Measurements from ENCODE around the gene MYBPC2.

MYBPC2 gene

DNA sequence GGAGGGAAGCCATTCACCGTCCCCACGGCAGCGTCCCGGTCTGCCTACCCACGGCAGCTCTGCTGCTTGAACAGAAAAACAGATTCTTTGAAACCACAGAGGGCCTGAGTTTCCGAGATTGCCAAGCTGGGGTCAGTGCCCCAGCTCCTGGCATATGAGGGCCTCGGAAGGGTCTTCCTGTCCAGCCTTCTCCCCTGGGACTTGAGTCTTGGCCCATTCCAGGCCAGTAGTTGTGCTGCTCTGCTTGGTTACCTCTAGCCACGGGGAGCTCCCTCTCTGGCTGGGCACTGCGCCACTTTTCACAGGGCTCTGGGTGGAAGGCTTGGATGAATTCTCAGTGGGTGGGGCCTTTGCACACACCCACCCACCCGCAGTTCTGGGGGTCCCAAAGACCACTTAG is 22.6 kb upstream of the MYBPC2 start:
- DNase-seq (ENCODE audit: low read depth): no peak

- no peak for DNase-seq (ENCODE audit: low read depth)
Observed at GRCh38 chr19:50412419-50412818, 20.3 kb upstream of the MYBPC2 start.

GRCh38 chr19:50413096-50413495 is 19.6 kb upstream of the MYBPC2 start:
- DNase-seq (ENCODE audit: low read depth): no peak

DNA sequence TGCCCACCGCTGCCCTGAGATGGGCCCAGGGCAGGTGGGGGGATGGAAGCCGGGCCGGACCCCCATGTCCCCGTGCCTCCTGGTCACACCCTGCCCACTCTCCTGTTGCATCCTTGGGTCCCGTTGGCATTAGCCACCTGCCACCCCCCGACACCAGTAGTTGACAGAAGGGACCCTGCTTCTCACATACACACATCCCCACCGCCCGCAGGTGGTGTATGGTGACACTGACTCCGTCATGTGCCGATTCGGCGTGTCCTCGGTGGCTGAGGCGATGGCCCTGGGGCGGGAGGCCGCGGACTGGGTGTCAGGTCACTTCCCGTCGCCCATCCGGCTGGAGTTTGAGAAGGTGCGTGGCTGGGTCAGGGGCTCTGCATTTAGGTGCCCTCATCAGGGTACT is 19.2 kb upstream of the MYBPC2 start:
- no peak for DNase-seq (ENCODE audit: low read depth)

DNA sequence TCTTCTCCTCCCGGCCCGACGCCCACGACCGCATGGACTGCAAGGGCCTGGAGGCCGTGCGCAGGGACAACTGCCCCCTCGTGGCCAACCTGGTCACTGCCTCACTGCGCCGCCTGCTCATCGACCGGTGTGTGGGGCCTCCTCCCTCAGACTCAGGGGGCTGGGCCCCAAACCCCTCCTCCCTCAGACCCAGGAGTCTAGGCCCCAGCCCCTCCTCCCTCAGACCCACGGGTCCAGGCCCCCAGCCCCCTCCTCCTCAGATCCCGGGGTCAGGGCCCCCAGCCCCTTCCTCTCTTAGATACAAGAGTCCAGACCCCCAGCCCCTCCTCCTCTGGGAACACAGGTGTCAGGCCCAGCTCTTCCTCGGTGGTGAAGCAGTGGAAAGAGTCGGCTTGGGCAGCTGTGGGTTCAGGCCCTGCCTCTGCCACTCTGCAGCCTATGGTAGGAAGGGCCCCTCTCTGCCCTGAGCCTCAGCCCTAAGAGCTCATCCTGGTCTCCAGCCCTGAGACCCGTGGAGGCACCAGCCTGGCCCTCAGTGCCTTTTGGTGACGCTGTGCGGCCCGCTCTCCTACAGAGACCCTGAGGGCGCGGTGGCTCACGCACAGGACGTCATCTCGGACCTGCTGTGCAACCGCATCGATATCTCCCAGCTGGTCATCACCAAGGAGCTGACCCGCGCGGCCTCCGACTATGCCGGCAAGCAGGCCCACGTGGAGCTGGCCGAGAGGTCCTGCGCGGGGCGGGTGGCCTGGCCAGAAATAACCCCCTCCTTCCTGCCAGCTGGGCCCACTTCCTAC is 17.6 kb upstream of the MYBPC2 start:
- DNase-seq (ENCODE audit: low read depth): peak; percentile 61

- DNase-seq (ENCODE audit: low read depth): no peak
Observed at GRCh38 chr19:50415661-50416033, 17.0 kb upstream of the MYBPC2 start.

DNA sequence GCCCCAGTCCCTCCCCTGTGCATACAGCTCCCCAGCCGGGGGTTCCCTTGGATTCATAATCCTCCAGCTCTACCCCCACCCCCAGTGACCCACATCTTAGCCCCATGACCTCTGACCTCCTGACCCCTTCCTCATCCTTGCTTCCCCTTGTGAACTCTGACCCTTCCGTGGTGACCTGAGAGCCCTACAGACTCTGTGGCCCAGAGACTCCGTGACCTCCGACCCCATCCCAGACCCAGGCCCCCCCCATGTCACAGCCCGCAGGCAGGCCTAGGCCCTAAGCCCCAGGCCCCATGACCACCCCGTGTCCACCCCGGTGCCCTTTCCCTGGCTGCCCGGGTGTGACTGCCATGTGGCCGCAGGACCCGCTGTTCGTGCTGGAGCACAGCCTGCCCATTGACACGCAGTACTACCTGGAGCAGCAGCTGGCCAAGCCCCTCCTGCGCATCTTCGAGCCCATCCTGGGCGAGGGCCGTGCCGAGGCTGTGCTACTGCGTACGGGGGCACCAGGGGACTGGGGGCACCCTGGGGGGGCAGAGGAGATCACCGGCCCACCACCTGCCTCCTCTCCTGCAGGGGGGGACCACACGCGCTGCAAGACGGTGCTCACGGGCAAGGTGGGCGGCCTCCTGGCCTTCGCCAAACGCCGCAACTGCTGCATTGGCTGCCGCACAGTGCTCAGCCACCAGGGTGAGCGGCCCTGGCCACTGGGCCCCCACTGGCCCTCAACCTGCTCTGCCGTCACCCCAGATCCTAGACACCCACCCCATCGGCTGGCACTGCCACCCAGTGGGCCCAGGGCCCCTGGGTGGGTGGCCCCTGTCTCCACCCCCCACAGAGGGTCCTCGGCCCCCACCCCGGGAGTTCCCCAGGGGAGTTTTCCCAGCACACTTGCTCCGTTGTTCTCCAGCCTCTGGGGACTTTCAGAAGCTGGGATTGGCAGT is 16.4 kb upstream of the MYBPC2 start:
- DNase-seq (ENCODE audit: low read depth): no peak

- DNase-seq (ENCODE audit: low read depth): no peak
Observed at GRCh38 chr19:50417111-50418081, 15.3 kb upstream of the MYBPC2 start.

DNA sequence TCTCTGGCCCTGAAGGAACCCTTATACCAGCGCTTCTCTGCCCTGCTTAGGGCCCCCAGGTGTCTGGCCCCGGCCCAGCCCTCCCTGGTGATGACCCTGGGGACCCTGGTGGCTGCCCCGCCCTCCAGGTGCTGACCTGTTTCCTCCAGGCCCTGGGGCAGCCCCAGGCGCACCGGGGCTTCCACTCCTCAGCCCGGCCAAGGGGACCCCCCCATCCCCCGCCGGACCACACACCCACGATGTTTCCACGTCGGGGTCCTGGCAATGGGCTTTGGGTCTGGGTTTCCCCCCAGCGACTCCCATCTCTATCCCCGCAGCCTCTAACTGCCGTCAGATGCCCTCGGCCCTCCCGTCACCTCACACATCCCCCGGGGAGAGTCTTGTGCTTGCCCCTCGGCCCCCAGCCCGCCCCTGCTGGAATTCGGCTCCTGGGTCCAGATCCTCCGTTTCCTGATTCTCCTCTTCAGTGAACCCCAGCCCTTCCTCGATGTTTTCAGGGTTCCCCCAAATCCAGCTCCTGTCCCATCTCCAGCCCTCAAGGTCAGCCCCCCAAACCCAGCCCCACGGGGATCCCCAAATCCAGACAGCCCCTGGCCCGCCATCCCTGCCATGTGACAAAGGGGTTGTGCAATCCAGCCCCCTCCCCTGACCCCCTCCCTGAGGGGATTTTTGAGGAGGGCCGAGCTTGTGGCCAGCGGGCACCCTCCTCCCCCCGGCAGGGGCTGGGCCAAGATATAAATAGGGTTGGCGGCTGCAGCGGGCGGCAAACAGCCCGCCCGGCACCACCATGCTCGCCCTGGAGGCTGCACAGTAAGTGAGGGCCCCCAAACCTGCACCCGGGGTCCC is 14.3 kb upstream of the MYBPC2 start, which contains the start of gene SPIB:
SPIB (plus strand) TSS at position 763 of the 846 bp plus-strand sequence; CDS start at position 788, 25 bp downstream.
- no peak for DNase-seq (ENCODE audit: low read depth)

- no peak for DNase-seq (ENCODE audit: low read depth)
Observed at GRCh38 chr19:50419022-50419579, 13.6 kb upstream of the MYBPC2 start.

GRCh38 chr19:50419580-50420035 is 13.1 kb upstream of the MYBPC2 start:
- no peak for DNase-seq (ENCODE audit: low read depth)

GRCh38 chr19:50420127-50420526 is 12.6 kb upstream of the MYBPC2 start:
- no peak for DNase-seq (ENCODE audit: low read depth)

DNA sequence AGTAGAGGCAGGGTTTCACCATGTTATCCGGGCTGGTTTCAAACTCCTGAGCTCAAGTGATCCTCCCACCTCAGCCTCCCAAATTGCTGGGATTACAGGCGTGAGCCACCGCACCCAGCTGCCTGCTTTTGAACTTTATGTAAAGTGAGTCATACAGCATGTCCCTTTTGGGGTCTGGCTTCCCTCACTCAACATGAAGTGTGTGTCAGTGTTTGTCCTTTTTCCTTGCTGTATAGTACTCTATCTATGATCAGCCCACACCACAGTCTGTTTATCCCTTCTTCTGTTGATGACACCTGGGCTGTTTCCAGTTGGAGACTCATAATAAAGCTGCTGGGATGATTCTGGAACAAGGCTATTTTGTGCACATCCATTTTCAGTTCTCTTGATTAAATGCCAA is 11.9 kb upstream of the MYBPC2 start:
- no peak for DNase-seq (ENCODE audit: low read depth)

- no peak for DNase-seq (ENCODE audit: low read depth)
Observed at GRCh38 chr19:50422397-50423278, 10.1 kb upstream of the MYBPC2 start.

- DNase-seq (ENCODE audit: low read depth): no peak
Observed at GRCh38 chr19:50423279-50424113, 9.2 kb upstream of the MYBPC2 start.

DNA sequence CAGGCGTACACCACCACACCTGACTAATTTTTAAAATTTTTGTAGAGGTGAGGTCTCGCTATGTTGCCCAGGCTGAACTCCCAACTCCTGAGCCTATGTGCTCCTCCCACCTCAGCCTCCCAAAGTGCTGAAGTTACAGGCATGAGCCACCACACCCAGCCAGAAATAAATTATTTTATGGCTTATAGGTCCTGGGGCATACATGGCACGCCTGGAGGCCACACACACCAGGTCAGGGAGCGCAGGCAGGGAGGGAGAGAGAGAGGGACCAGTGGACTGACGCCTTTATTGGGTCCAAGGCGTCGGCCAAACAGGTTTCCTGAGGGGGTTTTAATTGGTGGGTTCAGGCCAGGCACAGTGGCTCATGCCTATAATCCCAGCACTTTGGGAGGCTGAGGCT is 7.1 kb upstream of the MYBPC2 start:
- DNase-seq (ENCODE audit: low read depth): no peak

GRCh38 chr19:50427318-50427925 is 5.3 kb upstream of the MYBPC2 start:
- DNase-seq (ENCODE audit: low read depth): no peak

GRCh38 chr19:50427997-50428425 is 4.7 kb upstream of the MYBPC2 start:
- peak; percentile 25 for DNase-seq (ENCODE audit: low read depth)
